ENCODE results near the gene SPATA12.
A peak's percentile ranks its signal among the peaks of the same experiment; 100 is the strongest.

SPATA12 gene

DNA sequence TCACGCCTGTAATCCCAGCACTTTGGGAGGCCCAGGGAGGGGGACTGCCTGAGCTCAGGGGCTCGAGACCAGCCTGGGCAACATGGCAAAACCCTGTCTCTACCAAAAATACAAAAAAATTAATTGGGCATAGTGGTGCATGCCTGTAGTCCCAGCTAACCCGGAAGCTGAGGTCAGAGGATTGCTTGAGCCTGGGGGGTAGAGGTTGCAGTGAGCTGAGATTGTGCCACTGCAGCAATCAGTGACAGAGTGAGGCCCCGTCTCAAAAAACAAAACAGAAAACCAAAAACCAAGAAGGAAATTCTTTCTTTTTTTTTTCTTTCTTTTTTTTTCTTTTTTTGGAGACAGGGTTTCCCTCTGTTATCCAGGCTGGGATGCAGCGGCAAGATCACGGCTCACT, 3.5 kb downstream of the SPATA12 start:
- DNase-seq (ENCODE audit: low spot score in 2 of 2) (no peak), ATAC-seq (ENCODE audit: low read depth) (no peak)
- Mint-ChIP-seq H3K27ac (no peak overlapping the region), H3K27me3 (peaks cover 14% of the 10 kb centered on the region), H3K9me3 (peaks cover 3% of the 10 kb centered on the region), H3K4me1 (peaks cover 16% of the 10 kb centered on the region), H3K36me3 (peaks cover 3% of the 10 kb centered on the region), H3K4me3 (no peak overlapping the region)

DNA sequence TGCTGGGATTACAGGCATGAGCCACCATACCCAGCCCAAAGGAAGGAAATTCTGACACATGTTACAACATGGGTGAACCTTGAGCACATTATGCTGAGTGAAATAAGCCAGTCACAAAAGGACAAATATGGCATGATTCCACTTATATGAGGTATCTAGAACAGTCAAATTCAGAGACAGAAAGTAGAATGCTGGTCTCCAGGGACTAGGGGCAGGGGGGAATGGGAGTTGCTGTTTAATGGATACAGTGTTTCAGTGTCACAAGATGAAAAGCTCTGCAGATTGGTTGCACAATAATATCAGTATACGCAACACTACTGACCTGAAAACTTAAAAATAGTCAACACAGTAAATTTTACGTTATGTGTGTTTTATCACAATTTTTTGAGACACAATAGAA, 4.1 kb downstream of the SPATA12 start:
- Mint-ChIP-seq H3K9me3 (peaks cover 3% of the 10 kb centered on the region), H3K4me1 (peaks cover 19% of the 10 kb centered on the region), H3K36me3 (peaks cover 3% of the 10 kb centered on the region), H3K27me3 (peaks cover 14% of the 10 kb centered on the region), H3K27ac (no peak overlapping the region), H3K4me3 (no peak overlapping the region)
- ATAC-seq (ENCODE audit: low read depth) (no peak), DNase-seq (ENCODE audit: low spot score in 2 of 2) (no peak)

DNA sequence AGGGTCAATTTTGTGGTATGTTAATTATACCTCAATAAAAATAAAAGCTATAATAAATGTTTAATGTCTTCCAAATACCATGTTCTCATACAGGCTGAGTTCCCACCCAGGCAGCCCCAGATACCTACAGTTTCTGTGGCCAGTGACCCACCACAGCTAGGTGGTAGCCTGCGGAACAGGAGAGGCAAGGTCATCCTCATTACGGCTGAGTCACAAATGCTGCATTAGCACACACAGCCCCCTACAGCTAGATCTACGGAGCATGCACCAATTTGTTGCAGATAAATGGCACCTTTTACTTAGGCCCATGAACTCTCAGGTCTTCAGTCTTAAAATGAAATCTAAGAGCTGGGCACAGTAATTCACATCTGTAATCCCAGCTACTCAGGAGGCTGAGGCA, 5.1 kb downstream of the SPATA12 start:
- H3K4me3 Mint-ChIP-seq: no peak overlapping the region

DNA sequence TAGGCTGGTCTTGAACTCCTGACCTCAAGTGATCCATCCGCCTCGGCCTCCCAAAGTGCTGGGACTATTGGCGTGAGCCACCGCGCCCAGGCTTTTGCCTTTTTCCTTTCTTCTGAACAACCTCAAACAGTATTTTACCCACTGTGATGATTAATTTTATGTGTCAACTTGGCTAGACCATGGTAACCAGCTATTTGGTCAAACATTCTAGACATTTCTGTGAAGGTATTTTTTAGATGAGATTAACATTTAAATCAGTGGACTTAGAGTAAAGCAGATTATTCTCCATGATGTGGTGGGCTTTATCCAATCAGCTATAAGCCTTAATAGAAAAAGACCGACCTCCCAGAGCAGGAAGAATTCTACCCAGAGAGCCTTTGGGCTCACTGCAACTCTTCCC, 6.0 kb downstream of the SPATA12 start:
- Mint-ChIP-seq H3K36me3 (peaks cover 3% of the 10 kb centered on the region), H3K27ac (no peak overlapping the region), H3K27me3 (peaks cover 19% of the 10 kb centered on the region), H3K9me3 (peaks cover 3% of the 10 kb centered on the region), H3K4me3 (no peak overlapping the region), H3K4me1 (peaks cover 19% of the 10 kb centered on the region)
- DNase-seq (ENCODE audit: low spot score in 2 of 2): no peak
- no peak for ATAC-seq (ENCODE audit: low read depth)

More for the DNA sequence above, 5.1 kb downstream of the SPATA12 start:
- peaks cover 3% of the 10 kb centered on the region for H3K9me3 Mint-ChIP-seq
- no peak for DNase-seq (ENCODE audit: low spot score in 2 of 2)
- H3K4me1 Mint-ChIP-seq: peaks cover 19% of the 10 kb centered on the region
- ATAC-seq (ENCODE audit: low read depth): no peak
- H3K36me3 Mint-ChIP-seq: peaks cover 3% of the 10 kb centered on the region
- no peak overlapping the region for H3K27ac Mint-ChIP-seq
- peaks cover 16% of the 10 kb centered on the region for H3K27me3 Mint-ChIP-seq

DNA sequence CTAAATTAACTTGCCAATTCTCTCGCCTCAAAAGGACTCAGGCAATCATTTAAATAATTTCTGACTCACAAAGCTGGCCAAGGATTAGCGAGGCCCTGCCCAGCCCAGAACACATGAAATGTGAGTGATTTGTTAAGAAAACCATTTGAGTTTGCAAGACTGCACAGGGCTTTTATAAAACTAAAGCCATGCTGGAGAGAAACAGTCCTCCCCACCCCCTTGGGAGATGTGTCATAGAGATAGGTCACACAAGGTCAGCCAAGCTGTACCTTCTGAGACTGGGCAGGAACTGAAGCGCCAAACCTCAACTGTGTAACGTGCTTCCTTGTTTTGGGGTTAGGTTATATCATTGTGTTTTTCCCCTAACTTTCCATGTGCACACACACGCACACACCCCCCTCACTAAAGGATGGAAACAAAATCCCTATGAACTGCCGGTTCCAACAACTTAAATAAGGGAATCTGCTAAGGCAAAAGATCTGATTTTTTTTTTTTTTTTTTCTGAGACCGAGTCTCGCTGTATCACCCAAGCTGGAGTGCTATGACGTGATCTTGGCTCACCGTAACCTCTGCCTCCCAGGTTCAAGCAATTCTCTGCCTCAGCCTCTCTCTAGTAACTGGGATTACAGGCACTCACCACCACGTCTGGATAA, 8.1 kb downstream of the SPATA12 start:
- ATAC-seq (ENCODE audit: low read depth) (peak; percentile 99), DNase-seq (ENCODE audit: low spot score in 2 of 2) (peak; percentile 55 to 79)
- H3K4me1 Mint-ChIP-seq: peaks cover 14% of the 10 kb centered on the region
- H3K27me3 Mint-ChIP-seq: peaks cover 14% of the 10 kb centered on the region
- peak overlapping the region; percentile 61 for H3K4me3 Mint-ChIP-seq
- peak overlapping the region; percentile 96 for H3K27ac Mint-ChIP-seq
- no peaks in the 10 kb centered on the region for H3K36me3 Mint-ChIP-seq
- no peaks in the 10 kb centered on the region for H3K9me3 Mint-ChIP-seq

DNA sequence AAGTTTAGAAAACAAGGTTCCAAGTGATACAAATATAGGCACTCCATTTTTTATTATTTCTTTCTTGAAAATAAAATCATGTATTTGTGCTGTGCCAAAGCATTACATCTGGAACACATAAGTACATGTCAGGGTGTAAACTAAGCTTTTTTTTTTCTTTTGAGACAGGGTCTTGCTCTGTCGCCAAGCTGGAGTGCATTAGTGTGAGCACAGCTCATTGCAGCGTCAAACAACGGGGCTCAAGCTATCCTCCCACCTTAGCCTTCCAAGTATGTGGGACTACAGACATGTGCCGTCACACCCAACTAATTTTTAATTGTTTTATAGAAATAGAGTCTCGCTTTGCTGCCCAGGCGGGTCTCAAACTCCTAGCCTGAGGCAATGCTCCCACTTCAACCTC, 9.0 kb downstream of the SPATA12 start:
- H3K4me3 Mint-ChIP-seq: no peak overlapping the region
- H3K27ac Mint-ChIP-seq: peak overlapping the region; percentile 96
- no peak for ATAC-seq (ENCODE audit: low read depth)
- no peaks in the 10 kb centered on the region for H3K9me3 Mint-ChIP-seq
- H3K36me3 Mint-ChIP-seq: no peaks in the 10 kb centered on the region
- H3K27me3 Mint-ChIP-seq: peaks cover 20% of the 10 kb centered on the region
- no peak for DNase-seq (ENCODE audit: low spot score in 2 of 2)
- H3K4me1 Mint-ChIP-seq: peaks cover 14% of the 10 kb centered on the region

DNA sequence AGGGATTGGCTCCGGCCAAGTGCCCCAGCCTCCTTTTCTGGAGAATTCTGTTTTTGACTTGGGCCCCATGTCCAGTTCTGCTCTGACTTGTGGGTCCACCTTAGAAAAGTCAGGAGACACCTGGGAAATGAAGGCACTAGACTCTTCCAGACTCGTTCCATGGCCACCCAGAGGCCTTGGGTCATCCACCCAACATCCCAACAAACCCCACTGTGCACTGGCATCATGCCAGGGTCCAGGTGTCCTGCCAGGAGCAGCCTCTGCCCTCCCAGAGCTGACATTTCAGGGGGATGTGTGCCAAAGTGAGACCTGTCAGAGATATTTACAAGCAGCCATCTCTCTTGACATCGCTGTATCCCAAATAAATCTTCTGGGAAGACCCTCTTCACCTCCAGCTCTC, 13.2 kb downstream of the SPATA12 start:
- ATAC-seq (ENCODE audit: low read depth) (no peak), DNase-seq (ENCODE audit: low spot score in 2 of 2) (no peak)
- no peak overlapping the region for H3K27ac Mint-ChIP-seq
- H3K4me3 Mint-ChIP-seq: no peak overlapping the region
- H3K27me3 Mint-ChIP-seq: peaks cover 43% of the 10 kb centered on the region
- H3K9me3 Mint-ChIP-seq: no peaks in the 10 kb centered on the region
- H3K4me1 Mint-ChIP-seq: peaks cover 19% of the 10 kb centered on the region
- H3K36me3 Mint-ChIP-seq: no peaks in the 10 kb centered on the region

DNA sequence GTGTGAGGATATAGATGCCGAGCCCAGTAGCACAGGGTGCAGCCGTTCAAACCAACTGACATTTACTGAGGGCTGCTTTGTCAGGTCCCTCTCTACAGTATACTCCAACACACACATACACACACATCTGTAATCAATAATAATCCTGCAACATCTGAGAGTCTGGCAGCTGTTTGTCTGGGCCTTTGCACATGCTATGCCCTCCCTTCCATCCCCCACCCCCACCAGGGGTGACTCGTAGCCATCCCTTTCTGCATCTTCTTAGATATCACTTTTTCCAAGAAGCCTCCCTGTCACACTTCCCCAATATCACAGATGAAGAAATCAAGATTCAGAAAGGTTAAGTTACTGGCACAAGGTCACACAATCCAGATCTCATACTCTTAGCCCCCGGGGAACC, 13.7 kb downstream of the SPATA12 start:
- DNase-seq (ENCODE audit: low spot score in 2 of 2): no peak
- no peak for ATAC-seq (ENCODE audit: low read depth)
- Mint-ChIP-seq H3K9me3 (no peaks in the 10 kb centered on the region), H3K4me1 (peaks cover 14% of the 10 kb centered on the region), H3K36me3 (no peaks in the 10 kb centered on the region), H3K27ac (no peak overlapping the region), H3K4me3 (no peak overlapping the region), H3K27me3 (peaks cover 42% of the 10 kb centered on the region)

DNA sequence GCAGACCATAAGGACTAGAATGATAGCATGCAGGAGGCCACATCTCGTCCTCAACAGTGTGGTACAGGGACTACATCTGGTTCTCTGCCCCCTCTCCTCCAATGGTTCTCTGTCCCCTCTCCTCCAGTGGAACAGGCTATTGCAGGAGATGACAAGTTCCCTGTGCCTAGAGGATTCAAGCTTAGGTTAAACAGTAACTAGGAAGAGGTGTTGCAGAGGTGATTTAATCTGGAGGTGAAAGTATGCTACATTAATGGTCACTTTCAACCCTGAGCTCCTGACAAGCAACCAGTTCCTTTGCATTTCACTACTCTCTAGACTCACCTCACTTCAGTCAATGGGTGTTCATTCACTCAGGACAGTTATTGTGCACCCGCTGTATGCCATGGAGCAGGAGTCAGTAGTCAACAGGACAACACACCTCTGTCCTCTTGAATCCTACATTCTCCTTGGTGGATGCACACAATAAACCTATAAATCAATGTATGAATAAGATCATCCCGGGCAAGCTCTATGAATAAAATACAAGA, 16.0 kb downstream of the SPATA12 start:
- H3K4me1 Mint-ChIP-seq: peaks cover 12% of the 10 kb centered on the region
- no peak overlapping the region for H3K27ac Mint-ChIP-seq
- no peak overlapping the region for H3K4me3 Mint-ChIP-seq
- no peak for DNase-seq (ENCODE audit: low spot score in 2 of 2)
- H3K9me3 Mint-ChIP-seq: no peaks in the 10 kb centered on the region
- no peaks in the 10 kb centered on the region for H3K36me3 Mint-ChIP-seq
- peaks cover 42% of the 10 kb centered on the region for H3K27me3 Mint-ChIP-seq
- ATAC-seq (ENCODE audit: low read depth): no peak

DNA sequence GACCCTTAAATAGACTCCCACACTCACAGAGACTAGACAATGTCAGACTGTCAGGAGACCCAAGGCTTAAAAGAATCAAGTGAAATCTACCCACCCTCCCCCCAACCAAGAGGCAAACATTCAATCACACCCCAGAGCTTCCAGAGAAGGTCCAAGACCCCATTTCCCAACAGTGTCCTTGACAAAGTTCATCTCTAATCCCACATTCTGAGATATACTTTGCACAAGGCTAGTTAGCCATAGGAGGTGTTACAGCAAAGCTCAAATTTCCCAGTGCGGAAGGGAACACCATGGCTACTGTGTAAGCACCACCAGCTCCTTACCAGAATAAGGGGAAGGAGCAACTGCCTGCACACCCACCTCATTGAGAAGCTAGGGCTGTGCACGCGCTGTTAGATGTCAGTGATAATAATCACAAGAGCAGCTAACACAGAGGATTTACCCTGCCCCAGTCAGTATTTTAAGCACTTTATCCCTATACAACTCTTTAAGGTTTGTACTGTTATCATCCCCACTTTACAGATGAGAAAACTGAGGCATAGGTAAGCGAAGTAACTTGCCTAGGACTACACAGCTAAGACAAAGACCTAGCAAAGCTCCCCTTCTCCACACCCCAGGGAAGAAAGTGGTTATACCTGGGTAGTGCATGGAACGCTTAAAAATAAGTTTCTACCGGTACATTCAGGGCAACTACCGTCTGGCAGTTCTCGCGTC, 17.3 kb downstream of the SPATA12 start:
- Mint-ChIP-seq H3K4me3 (peak overlapping the region; percentile 71), H3K27ac (no peak overlapping the region), H3K36me3 (no peaks in the 10 kb centered on the region), H3K27me3 (peaks cover 38% of the 10 kb centered on the region), H3K9me3 (no peaks in the 10 kb centered on the region), H3K4me1 (peaks cover 12% of the 10 kb centered on the region)
- DNase-seq (ENCODE audit: low spot score in 2 of 2) (no peak), ATAC-seq (ENCODE audit: low read depth) (peak; percentile 23)

DNA sequence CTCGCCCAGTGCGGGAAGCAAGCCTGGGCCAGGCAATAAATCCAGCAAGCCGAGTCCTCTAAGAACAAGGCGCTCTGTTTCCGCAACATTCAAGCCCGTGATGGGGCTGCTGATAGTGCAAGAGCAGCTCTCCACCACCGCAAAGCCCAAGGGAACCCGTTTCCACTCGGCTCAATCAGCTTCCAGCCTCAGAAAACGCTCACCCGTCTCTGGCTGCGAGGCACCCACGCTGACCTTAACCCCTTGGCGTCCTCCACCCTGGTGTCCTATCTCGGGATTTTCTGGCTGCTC, 17.8 kb downstream of the SPATA12 start:
- peak; percentile 87 for ATAC-seq (ENCODE audit: low read depth)
- no peaks in the 10 kb centered on the region for H3K36me3 Mint-ChIP-seq
- peaks cover 36% of the 10 kb centered on the region for H3K27me3 Mint-ChIP-seq
- no peak overlapping the region for H3K27ac Mint-ChIP-seq
- DNase-seq (ENCODE audit: low spot score in 2 of 2): peak; percentile 58 to 63
- peaks cover 12% of the 10 kb centered on the region for H3K4me1 Mint-ChIP-seq
- peak overlapping the region; percentile 71 for H3K4me3 Mint-ChIP-seq
- H3K9me3 Mint-ChIP-seq: no peaks in the 10 kb centered on the region

DNA sequence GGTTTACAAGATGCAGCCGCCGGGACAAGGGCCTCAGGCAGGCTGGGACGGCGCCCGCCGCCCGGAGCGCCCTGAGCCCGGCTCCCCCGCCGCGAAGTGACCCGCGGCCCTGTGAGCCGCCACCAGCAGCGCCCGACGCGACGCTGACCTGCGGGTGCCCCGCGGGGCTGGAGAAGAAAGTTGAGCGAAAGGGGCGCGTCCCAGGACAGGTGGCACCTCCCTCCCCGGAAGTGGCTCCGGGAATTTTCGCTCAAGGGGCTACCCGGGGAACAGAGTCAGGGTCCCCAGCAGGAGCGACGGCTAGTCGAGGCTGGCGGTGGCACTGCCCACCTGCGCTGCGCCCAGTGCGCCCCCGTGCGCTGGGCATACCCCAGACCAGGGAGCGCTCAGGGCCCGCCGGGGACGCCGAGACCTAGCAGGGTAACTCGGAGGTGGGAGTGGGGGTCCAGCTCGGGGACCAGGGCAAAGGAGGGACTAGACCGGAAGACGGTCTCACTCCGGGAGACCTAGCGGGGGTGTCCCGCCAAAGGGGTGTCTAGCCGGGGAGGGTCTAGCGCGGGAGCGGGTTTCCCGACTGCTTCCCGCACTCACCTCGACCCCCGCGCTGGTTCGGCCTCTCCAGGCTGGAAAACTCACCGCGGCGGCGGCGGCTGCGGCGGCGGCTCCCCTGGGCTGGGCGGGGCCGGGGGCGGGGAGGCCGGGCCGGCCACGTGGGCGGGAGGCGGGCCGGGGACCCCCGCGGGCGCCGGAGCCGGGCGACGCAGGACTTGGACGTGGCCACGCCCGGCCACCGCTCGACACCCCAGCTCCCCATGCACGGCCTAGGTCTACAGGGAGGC, 18.4 kb downstream of the SPATA12 start:
- peak; percentile 13 to 32 for DNase-seq (ENCODE audit: low spot score in 2 of 2)
- peaks cover 35% of the 10 kb centered on the region for H3K27me3 Mint-ChIP-seq
- H3K4me1 Mint-ChIP-seq: peaks cover 12% of the 10 kb centered on the region
- H3K4me3 Mint-ChIP-seq: peak overlapping the region; percentile 71
- no peaks in the 10 kb centered on the region for H3K9me3 Mint-ChIP-seq
- peak; percentile 16 for ATAC-seq (ENCODE audit: low read depth)
- no peak overlapping the region for H3K27ac Mint-ChIP-seq
- no peaks in the 10 kb centered on the region for H3K36me3 Mint-ChIP-seq

DNA sequence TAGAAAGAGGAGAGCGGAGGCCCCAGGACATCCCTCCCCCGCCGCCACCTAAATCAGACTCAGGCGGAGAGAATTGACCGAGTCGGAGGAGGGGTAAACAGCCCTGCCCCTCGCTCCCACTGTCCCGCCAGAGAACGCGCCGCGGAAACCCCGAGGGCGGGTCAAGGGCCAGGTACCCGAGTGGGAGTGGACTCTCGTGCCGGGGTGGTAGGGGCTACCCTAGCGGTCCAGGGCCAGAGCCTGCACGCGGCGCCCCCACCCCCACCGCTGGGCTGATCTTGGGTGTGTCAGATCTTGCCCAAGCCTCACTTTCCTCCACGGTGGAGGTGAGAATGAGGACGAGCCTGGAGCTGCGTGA, 19.0 kb downstream of the SPATA12 start:
- H3K9me3 Mint-ChIP-seq: no peaks in the 10 kb centered on the region
- peaks cover 12% of the 10 kb centered on the region for H3K4me1 Mint-ChIP-seq
- no peak overlapping the region for H3K27ac Mint-ChIP-seq
- peak overlapping the region; percentile 19 for H3K4me3 Mint-ChIP-seq
- peaks cover 29% of the 10 kb centered on the region for H3K27me3 Mint-ChIP-seq
- no peak for ATAC-seq (ENCODE audit: low read depth)
- DNase-seq (ENCODE audit: low spot score in 2 of 2): peak in 1 of 2 donors; percentile 33
- no peaks in the 10 kb centered on the region for H3K36me3 Mint-ChIP-seq

DNA sequence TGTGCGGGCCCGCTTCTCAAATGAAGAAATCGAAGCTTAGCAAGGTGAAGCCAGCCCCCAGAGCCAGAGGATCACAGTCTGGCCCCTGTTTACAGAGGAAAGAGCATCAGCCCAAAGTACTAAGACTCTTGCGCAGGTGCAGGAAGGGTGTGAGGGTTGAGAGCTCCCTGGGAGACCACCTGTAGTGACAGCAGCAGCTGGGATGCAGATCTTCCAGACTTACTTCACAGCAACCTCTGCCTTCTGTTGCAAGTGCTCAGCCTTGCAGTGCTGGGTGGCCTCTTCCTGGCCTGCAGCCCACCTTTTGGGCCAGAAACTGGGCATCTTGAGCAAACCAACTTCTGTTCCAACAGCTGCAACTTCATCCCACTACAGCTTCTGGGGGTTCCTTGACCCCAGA, 19.7 kb downstream of the SPATA12 start:
- Mint-ChIP-seq H3K9me3 (no peaks in the 10 kb centered on the region), H3K27ac (no peak overlapping the region), H3K27me3 (peaks cover 23% of the 10 kb centered on the region), H3K36me3 (no peaks in the 10 kb centered on the region), H3K4me1 (peaks cover 12% of the 10 kb centered on the region), H3K4me3 (peak overlapping the region; percentile 48)
- DNase-seq (ENCODE audit: low spot score in 2 of 2) (no peak), ATAC-seq (ENCODE audit: low read depth) (no peak)

Data from memory B cell (primary cell).